Activated CD4-positive, alpha-beta T cell treated with anti-CD3 and anti-CD28 coated beads, Interleukin-2, amount 50 U/mL, for 1 hour (primary cell): ENCODE data around the gene PSIP1.
"Not testable (repeated sequence)": the region's sequence is repeated elsewhere in the genome, so short reads cannot be mapped to it uniquely, and the experiment has no call there.

Experiments used
- DNase-seq: peaks from one replicate; pipeline ENCODE4 v3.0.0-alpha.2; 2020

Gene PSIP1

GRCh38 chr9:15510789-15511575, at the start of gene PSIP1:
TSS of gene PSIP1 (minus strand) at chr9:15510970. CDS start at chr9:15510188, 782 bp downstream.
- DNase-seq: peak; percentile 80

- no peak for DNase-seq
Measured at GRCh38 chr9:15553528-15553898, 42.7 kb upstream of the PSIP1 start.

- DNase-seq: peak; percentile 80
Measured at GRCh38 chr9:15552636-15553527, 42.1 kb upstream of the PSIP1 start, which contains the start of gene CCDC171. TSS of gene CCDC171 (plus strand) at chr9:15553043. CDS start at chr9:15564089, 11,046 bp downstream.

GRCh38 chr9:15549611-15550010, 38.8 kb upstream of the PSIP1 start:
- DNase-seq: no peak

GRCh38 chr9:15543047-15543813, 32.5 kb upstream of the PSIP1 start:
- DNase-seq: no peak

GRCh38 chr9:15542624-15543023, 31.9 kb upstream of the PSIP1 start:
- no peak for DNase-seq

GRCh38 chr9:15541872-15542271, 31.1 kb upstream of the PSIP1 start:
- no peak for DNase-seq

GRCh38 chr9:15531380-15531779, 20.6 kb upstream of the PSIP1 start:
- DNase-seq: no peak

- DNase-seq: no peak
Measured at GRCh38 chr9:15529566-15530324, 19.0 kb upstream of the PSIP1 start.

GRCh38 chr9:15527035-15527434, 16.3 kb upstream of the PSIP1 start:
- not testable (repeated sequence) for DNase-seq

- DNase-seq: no peak
Measured at GRCh38 chr9:15525958-15526357, 15.2 kb upstream of the PSIP1 start.

GRCh38 chr9:15524845-15525455, 14.2 kb upstream of the PSIP1 start:
- no peak for DNase-seq

- no peak for DNase-seq
Measured at GRCh38 chr9:15522130-15522755, 11.5 kb upstream of the PSIP1 start.

- no peak for DNase-seq
Measured at GRCh38 chr9:15521254-15521653, 10.5 kb upstream of the PSIP1 start.

GRCh38 chr9:15519831-15520230, 9.1 kb upstream of the PSIP1 start:
- no peak for DNase-seq

GRCh38 chr9:15513335-15513734, 2.6 kb upstream of the PSIP1 start:
- no peak for DNase-seq

- DNase-seq: no peak
Measured at GRCh38 chr9:15512889-15513288, 2.1 kb upstream of the PSIP1 start.

GRCh38 chr9:15512204-15512603, 1.4 kb upstream of the PSIP1 start:
- DNase-seq: no peak

- DNase-seq: peak; percentile 58
Measured at GRCh38 chr9:15509931-15510788, 610 bp downstream of the PSIP1 start.

- DNase-seq: no peak
Measured at GRCh38 chr9:15505921-15506320, 4.8 kb downstream of the PSIP1 start.
